HT-29 (cell line): ENCODE measurements around the gene PTPRH. TPM values are rescaled to one million over a fixed set of nuclear protein-coding genes. Genes with fewer than 3 reads are reported as not detected.
A peak's percentile ranks its signal among the peaks of the same experiment; 100 is the strongest.

Experiments used
- DNase-seq: peaks from one replicate; pipeline ENCODE4 v3.0.0-alpha.2; 2015; ENCODE audit warnings: low spot score
- total RNA-seq: library from RNA; depleted of rRNA; stranded (reverse); fragments of >200 nt; shearing (Covaris generic); gene quantifications from 2 replicates; pipeline ENCODE4 v1.2.3, GENCODE V29; 2014; rRNA removed

The PTPRH gene
- total RNA-seq, result 87.1 and 103 TPM in 2 replicates

DNA sequence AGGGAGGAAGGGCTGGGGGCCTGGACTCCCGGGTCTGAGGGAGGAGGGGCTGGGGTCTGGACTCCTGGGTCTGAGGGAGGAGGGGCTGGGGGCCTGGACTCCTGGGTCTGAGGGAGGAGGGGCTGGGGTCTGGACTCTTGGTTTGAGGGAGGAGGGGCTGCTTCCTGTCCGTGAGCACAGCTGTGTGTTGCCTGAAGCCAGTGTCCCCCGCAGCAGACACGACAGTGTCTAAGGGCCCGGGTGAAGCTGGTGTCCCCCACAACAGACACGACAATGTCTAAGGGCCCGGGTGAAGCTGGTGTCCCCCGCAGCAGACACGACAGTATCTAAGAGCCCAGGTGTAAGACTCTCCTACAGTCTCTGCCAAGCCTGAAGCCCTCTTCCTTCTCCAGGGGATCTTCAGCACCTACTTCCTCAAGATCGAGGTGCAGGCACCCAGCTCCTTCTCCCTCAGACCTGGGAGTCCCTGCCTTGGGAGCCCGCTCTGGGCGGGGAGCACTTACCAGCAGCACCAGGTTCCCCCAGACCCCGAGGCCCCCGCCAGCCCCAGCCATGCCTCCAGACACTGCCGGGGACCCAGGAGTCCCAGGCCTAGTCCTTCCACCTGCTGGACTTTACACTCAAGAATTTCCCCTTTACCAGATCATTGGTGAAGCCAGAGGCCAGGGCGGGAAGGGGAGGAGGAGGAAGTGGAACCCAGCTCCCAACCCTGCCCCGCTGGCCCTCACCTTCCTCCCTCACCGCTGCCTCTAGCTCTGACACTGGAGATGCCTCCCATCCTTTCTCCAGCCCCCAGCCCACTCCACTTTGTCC is at the start of gene PTPRH:
TSS of gene PTPRH (minus strand) at position 622 of the 813 bp plus-strand sequence. CDS start at position 554, 68 bp downstream.
- peak; percentile 95 for DNase-seq

GRCh38 chr19:55258476-55258827 is 49.2 kb upstream of the PTPRH start:
- no peak for DNase-seq

DNA sequence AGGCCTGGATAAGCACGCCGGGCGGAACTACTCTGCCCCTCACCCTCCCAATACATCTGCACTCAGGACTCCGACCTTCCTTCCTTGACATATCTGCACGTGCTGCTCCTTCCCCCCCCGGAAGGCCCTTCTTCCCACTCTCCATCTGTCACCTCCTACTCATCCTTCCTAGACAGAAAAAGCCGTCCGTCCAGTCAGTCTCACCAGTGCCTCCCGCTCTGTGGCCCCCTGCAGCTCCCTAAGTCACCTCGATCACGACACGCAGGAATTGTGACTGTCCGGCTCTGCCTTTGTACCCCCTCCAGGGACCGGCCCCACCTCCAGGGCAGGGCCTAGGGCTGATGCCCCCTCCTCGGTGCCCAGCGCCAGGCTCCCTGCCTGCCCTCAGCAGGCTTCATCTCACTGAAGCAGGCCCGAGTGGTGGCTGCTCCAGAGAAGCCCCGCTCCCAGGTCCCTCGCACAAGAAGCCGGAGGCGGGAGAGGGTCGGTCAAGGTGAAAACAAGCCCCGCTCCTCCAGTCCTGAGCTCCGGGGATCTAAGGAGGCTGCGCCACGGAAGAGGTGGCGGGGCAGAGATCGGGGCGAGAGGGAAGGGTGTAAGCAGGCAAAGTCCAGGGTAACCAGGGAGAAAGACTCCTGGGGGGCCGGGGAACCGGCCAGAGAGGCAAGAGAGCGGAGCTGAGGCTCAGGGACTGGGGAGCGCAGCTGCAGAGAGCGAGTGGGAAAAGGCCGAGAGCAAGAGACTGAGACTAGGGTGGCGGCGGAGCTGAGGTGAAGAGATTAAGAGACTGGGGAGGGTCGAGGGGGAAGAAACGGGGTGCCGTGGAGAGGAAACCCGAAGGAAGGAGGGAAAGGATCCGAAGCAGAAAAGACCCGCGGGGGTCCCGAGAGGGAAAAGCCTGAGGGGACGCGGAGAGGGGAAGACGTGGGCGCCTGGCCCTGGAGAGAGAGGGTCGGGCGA is 48.4 kb upstream of the PTPRH start:
- peak; percentile 47 for DNase-seq

DNA sequence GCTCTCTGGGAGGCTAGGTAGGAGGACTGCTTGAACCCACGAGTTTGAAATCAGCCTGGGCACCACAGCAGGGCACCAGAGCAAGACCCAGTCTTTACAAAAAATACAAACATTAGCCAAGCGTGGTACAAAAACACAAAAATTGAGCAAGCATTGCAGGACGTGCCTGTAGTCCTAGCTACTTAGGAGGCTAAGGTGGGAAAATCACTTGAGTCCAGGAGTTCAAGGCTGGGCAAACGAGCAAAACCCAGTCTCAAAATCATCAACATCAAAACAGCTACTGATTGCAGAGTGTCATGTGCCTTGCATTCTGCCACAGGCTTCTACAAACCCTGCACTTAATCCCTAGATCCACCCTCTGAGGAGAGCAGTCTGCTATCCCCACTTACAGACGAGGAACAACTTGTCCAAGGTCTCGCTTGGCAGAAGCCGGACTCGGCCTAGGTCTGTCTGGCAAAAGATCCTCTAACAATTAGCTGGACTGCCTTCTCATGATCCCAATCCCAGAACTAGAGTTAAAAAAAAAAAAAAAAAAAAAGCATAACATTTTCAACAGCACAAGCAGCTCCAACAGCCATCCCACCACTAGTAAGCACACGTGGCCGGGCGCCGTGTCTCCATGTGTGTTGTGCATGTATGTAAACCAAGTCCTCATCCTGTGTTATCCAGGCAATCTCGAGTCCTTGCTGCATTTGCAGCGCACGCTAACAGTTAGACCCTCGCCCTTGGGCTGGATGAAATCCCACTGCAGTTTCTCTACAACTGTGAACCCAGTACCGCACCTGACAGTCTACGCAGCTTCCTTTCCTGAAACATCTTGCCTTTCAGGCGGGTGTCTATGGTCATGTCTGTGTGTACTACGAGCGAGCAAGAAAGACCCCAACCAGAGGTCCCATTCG is 47.5 kb upstream of the PTPRH start:
- DNase-seq, result no peak

DNA sequence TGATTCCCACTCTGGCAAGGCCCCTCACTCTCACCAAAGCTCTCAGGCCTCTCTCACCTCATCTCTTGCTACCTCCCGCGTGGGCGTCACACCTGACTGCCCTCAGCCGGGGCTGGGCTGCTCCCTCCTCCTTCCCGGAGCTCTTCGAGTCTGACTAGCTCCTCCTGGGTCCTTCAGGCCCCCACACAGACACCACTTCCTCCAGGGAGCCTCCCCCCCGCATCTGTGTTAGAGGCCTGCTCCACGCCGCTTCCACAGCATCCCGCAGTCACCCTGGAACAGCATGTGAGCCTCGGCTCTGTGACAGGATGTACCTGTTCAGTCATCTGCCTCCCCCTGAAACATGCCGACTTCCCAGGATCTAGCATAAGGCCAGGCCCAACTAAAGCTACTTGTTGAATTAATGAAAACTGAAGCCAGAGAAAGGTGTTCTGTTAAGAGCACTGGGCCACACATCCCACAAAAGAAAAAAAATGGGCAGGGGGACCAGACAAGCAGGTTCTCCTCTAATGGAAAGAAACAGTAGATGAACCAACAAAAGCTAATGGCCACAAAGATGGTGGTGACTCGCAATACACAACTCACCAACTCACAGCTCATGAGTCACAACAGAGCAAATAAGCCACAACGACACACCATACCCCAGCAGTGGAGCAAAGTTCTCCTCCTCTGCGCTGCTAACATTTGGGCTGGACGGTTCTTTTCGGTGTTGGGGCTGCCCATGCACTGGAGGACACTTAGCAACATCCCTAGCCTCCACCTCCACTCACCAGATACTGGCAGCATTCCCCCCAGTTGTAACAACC is 46.5 kb upstream of the PTPRH start:
- DNase-seq, result no peak

DNA sequence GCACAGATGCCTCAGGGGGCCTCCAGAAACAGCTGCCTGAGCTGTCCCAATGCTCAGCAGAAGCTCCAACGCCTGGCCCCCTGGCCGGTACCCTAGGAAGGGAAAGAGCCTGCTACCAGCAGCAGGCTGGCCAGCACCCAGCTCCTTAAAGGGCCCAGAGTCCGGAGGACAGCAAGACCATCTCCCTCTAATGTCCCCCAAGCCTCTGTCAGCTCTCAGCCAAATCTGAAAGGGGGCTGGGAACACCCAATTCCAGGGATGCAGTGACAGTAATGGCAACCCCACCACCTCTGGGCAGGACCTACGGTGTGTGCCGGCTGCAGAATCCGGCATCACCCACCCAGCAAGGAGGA is 45.3 kb upstream of the PTPRH start:
- no peak for DNase-seq

DNA sequence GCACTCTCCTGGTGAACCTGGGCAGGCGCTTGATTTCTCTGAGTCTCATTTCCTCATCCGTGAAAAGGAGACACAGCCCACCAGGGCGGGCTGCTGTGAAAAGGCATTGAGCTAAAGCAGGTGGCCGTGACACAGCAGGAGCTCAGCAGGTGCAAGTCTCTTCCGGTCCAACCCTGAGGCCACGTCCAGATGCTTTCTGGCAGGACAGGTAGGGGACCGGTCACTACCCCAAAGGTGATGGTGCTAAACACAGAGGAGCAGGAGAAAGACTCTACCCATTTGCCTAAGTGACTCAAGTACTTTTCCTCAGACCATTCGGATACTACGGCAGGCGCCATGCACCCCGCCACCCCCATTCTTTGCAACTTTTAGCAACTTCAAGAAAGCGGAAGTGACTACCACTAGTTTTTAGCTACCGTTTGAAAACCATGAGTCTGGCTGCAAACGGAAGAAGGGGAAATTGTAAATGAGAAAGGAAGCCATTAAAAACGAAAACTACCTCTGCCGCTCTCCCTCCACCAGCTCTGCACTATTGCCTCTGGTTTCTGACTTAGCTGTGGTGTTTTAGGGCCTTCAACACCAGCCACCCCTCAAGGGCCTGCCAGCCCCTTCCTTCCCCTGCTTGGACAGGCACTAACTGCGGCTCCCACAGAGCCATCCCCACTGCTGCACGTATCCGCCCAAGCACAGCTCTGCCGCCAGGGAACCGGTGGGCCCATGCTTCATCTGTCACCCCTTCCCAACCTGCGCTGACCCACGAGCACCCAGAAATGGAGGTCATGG is 44.7 kb upstream of the PTPRH start:
- DNase-seq, result no peak

GRCh38 chr19:55252760-55253663 is 43.7 kb upstream of the PTPRH start:
- DNase-seq, result no peak

- peak; percentile 45 for DNase-seq
Measured at GRCh38 chr19:55251341-55252081, 42.2 kb upstream of the PTPRH start.

- DNase-seq, result no peak
Measured at GRCh38 chr19:55250262-55251036, 41.1 kb upstream of the PTPRH start.

DNA sequence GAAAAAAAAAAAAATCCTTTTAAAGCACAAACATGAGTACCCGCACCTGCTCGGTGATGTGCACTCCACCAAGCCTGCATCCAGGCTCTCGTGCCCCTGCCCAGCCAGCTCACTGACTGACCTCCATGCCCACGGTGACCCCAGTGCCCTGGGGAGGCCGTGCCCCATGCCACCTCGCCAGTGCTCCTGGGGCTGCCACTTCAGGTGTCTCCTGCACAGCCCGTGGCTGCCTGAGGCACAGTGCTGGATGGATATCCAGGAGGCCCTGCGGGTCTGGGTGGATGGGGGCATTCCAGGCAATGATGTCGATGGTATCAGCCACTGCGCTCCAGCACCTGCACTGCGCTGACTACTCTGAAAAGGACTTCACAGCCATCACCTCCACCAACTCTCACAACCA is 40.5 kb upstream of the PTPRH start:
- DNase-seq, result no peak

GRCh38 chr19:55248704-55249103 is 39.4 kb upstream of the PTPRH start:
- DNase-seq, result no peak

- no peak for DNase-seq
Measured at GRCh38 chr19:55248166-55248675, 38.9 kb upstream of the PTPRH start.

- peak; percentile 82 for DNase-seq
Measured at GRCh38 chr19:55247621-55248099, 38.4 kb upstream of the PTPRH start.

GRCh38 chr19:55246462-55247451 is 37.5 kb upstream of the PTPRH start:
- no peak for DNase-seq
